PC-3 (cell line): ENCODE measurements around the gene EFCAB6.

ENCODE experiments used
- CTCF ChIP-seq: fragments of 300-600 bp; sonication (generic); conservative IDR thresholded peaks from 2 replicates; pipeline ENCODE4 v1.5.1; 2017; ENCODE audit warnings: antibody characterized with exemption, low read depth, mild to moderate bottlenecking, low read length
- EZH2 ChIP-seq: fragments of 300-600 bp; sonication (generic); IDR thresholded peaks from one replicate; pipeline ENCODE4 v1.6.1; 2017; ENCODE audit warnings: antibody characterized with exemption, mild to moderate bottlenecking, low read length; ENCODE audit not compliant: unreplicated experiment
- EZH2phosphoT487 ChIP-seq: fragments of 300-600 bp; sonication (generic); IDR thresholded peaks from 2 replicates; pipeline ENCODE4 v1.6.1; 2018; ENCODE audit warnings: mild to moderate bottlenecking, antibody characterized with exemption, low read length, borderline replicate concordance

GRCh38 chr22:43624144-43624998 lies 187.7 kb downstream of the EFCAB6 start:
- TF ChIP-seq CTCF (no peak; the same call in 1 of the 2 replicates), EZH2 (no peak), EZH2phosphoT487 (no peak)
